ENCODE data around the gene DIO1. TPM values are rescaled to one million over a fixed set of nuclear protein-coding genes. Genes with fewer than 3 reads are reported as not detected.

Gene DIO1
- total RNA-seq, 1 donor from 2014 or later = not detected

DNA sequence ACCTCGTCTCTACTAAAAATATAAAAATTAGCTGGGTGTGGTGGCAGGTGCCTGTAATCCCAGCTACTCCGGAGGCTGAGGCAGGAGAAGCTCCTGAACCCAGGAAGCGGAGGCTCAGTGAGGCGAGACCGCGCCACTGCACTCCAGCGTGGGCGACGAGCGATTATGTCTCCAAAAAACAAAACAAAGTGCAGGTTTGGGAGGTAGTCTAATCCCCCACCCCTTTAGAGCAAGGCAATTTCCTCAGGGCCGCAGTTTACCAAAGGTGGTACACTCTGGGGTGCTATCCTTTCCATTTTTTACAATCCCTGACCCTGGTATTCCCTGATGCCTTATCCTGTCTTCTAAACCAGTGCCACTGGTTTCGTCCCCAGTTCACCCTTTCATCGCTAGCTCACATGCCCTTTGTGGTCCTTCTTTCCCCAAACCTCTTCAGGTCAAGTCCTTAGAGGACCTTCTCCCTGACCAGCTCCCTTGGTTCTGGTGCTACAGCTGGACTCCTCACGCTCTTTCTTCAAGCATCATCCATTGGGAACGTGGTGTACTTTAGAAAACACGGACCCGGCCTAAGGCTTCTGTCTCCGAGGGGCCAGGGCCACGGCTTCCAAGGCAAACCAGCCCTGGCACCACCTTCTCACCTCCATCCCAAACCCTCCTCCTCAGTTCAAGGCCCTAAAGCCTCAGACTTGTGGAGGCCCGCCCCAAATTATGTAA is 50.6 kb downstream of the DIO1 start:
- Mint-ChIP-seq H3K9me3 (no peaks in the 10 kb centered on the region), H3K4me3 (peak overlapping the region; percentile 94), H3K36me3 (peaks cover 14% of the 10 kb centered on the region), H3K27ac (peak overlapping the region; percentile 72), H3K4me1 (peaks cover 52% of the 10 kb centered on the region), H3K27me3 (ENCODE audit: insufficient read depth, low read depth) (no peaks in the 10 kb centered on the region)
- no peak overlapping the region for H3K27ac ChIP-seq
- H3K9ac ChIP-seq = no peak overlapping the region
- H3F3A ChIP-seq (ENCODE audit: low read depth) = peaks cover 21% of the 10 kb centered on the region
- TF ChIP-seq, protein P1, sequence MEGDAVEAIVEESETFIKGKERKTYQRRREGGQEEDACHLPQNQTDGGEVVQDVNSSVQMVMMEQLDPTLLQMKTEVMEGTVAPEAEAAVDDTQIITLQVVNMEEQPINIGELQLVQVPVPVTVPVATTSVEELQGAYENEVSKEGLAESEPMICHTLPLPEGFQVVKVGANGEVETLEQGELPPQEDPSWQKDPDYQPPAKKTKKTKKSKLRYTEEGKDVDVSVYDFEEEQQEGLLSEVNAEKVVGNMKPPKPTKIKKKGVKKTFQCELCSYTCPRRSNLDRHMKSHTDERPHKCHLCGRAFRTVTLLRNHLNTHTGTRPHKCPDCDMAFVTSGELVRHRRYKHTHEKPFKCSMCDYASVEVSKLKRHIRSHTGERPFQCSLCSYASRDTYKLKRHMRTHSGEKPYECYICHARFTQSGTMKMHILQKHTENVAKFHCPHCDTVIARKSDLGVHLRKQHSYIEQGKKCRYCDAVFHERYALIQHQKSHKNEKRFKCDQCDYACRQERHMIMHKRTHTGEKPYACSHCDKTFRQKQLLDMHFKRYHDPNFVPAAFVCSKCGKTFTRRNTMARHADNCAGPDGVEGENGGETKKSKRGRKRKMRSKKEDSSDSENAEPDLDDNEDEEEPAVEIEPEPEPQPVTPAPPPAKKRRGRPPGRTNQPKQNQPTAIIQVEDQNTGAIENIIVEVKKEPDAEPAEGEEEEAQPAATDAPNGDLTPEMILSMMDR (IDR thresholded peaks at IDR 0.05) = no peak
- TF ChIP-seq EZH2phosphoT487 (IDR thresholded peaks at IDR 0.05) (no peak), EZH2 (IDR thresholded peaks at IDR 0.05) (no peak)
- no peaks in the 10 kb centered on the region for H3K27me3 ChIP-seq
- H3K4me2 ChIP-seq = peak overlapping the region; percentile 84
- H3K9me3 ChIP-seq (ENCODE audit: low read depth) = no peaks in the 10 kb centered on the region
- H3K4me1 ChIP-seq = peaks cover 28% of the 10 kb centered on the region
- H4K20me1 ChIP-seq (ENCODE audit: low read depth) = peaks cover 20% of the 10 kb centered on the region
- H3K79me2 ChIP-seq (ENCODE audit: low read depth) = peaks cover 71% of the 10 kb centered on the region
- no peak for DNase-seq (ENCODE audit: low spot score)
- H3K36me3 ChIP-seq = peaks cover 6% of the 10 kb centered on the region
- H3K4me3 ChIP-seq = peak overlapping the region; percentile 78
- H2AFZ ChIP-seq (replicated peaks) = peak overlapping the region; percentile 80

DNA sequence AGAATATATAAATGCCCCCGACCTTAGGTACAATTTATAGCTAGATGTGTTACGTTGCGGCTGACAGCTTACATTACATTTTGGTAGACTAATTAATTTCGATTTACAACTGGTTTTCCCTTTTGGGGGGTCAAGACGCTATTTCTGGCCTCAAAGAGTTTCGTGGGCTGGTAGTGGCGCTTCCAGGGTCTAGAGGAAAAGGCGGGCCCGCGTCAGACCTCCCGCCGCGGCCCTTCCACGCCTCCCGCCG is 51.1 kb downstream of the DIO1 start:
- H3K27me3 ChIP-seq = no peaks in the 10 kb centered on the region
- peak overlapping the region; percentile 84 for H3K4me2 ChIP-seq
- H3K4me3 Mint-ChIP-seq = peak overlapping the region; percentile 94
- peaks cover 1% of the 10 kb centered on the region for H3K36me3 ChIP-seq
- no peaks in the 10 kb centered on the region for H3K27me3 Mint-ChIP-seq (ENCODE audit: insufficient read depth, low read depth)
- peaks cover 13% of the 10 kb centered on the region for H3K36me3 Mint-ChIP-seq
- no peaks in the 10 kb centered on the region for H3K9me3 ChIP-seq (ENCODE audit: low read depth)
- no peaks in the 10 kb centered on the region for H3K9me3 Mint-ChIP-seq
- H3K4me1 Mint-ChIP-seq = peaks cover 56% of the 10 kb centered on the region
- H2AFZ ChIP-seq (replicated peaks) = peak overlapping the region; percentile 80
- TF ChIP-seq, protein P1 (IDR thresholded peaks at IDR 0.05) = no peak
- no peak for TF ChIP-seq EZH2phosphoT487 (IDR thresholded peaks at IDR 0.05)
- no peak for TF ChIP-seq EZH2 (IDR thresholded peaks at IDR 0.05)
- H3K27ac ChIP-seq = no peak overlapping the region
- no peak for DNase-seq (ENCODE audit: low spot score)
- H3K9ac ChIP-seq = peak overlapping the region; percentile 39
- peak overlapping the region; percentile 72 for H3K27ac Mint-ChIP-seq
- H3K4me3 ChIP-seq = peak overlapping the region; percentile 78
- peaks cover 21% of the 10 kb centered on the region for H3F3A ChIP-seq (ENCODE audit: low read depth)
- H3K79me2 ChIP-seq (ENCODE audit: low read depth) = peaks cover 76% of the 10 kb centered on the region
- peaks cover 30% of the 10 kb centered on the region for H3K4me1 ChIP-seq
- peaks cover 25% of the 10 kb centered on the region for H4K20me1 ChIP-seq (ENCODE audit: low read depth)

DNA sequence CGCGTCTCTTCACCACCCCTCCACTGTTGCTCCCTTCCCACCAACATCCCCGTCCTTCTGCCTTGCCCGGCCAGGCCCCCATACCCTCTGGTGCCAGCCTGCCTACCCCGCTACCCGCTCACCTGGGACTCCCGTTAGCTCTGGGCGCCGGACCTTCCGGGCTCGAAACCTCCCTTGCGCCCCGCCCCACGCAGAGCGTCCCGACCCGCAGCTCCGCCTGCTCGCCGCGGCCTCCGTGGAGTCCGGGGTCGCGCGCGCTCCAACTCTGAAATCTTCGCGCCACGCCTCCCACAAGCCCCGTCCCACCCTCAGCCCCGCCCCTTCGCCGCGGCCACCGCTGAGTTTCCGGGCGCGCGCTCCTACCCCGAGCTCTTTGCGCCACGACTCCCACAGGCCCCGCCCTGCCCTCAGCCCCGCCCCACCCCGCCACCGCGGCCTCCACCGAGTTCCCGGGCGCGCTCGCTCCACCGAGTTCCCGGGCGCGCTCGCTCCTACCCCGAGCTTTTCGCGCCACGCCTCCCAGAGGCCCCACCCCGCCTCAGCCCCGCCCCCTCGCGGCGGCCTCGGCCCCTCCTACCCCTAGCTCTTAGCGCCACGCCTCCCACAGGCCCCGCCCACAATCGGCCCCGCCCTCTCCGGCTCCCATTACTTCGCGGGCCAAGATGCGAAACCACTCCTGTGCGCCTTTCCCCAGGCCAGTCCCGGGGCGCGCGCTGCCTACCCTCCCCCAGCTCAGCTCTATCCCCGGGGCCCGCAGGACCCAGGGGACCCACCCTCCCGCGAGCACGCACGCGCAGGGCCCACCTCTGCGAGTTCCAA is 51.7 kb downstream of the DIO1 start, which contains the start of gene IFT25:
TSS of gene IFT25 (minus strand) at position 267 of the 819 bp plus-strand sequence. CDS start 5,617 bp downstream, outside the sequence.
- H3K9me3 ChIP-seq (ENCODE audit: low read depth) = no peaks in the 10 kb centered on the region
- H3K36me3 ChIP-seq = no peaks in the 10 kb centered on the region
- H3K79me2 ChIP-seq (ENCODE audit: low read depth) = peaks cover 82% of the 10 kb centered on the region
- peak within 1 kb of the TSS; percentile 72 for H3K27ac Mint-ChIP-seq
- peaks cover 21% of the 10 kb centered on the region for H3F3A ChIP-seq (ENCODE audit: low read depth)
- peak within 1 kb of the TSS; percentile 78 for H3K27ac ChIP-seq
- DNase-seq (ENCODE audit: low spot score) = peak; percentile 97
- peaks cover 30% of the 10 kb centered on the region for H3K4me1 ChIP-seq
- H3K4me3 Mint-ChIP-seq = peak within 1 kb of the TSS; percentile 94
- peak within 1 kb of the TSS; percentile 93 for H3K4me2 ChIP-seq
- H3K9ac ChIP-seq = peak within 1 kb of the TSS; percentile 60
- peaks cover 12% of the 10 kb centered on the region for H3K36me3 Mint-ChIP-seq
- peaks cover 57% of the 10 kb centered on the region for H3K4me1 Mint-ChIP-seq
- H2AFZ ChIP-seq (replicated peaks) = peak within 1 kb of the TSS; percentile 96
- no peaks in the 10 kb centered on the region for H3K9me3 Mint-ChIP-seq
- no peaks in the 10 kb centered on the region for H3K27me3 Mint-ChIP-seq (ENCODE audit: insufficient read depth, low read depth)
- TF ChIP-seq, protein P1 (IDR thresholded peaks at IDR 0.05) = no peak
- no peak for TF ChIP-seq EZH2phosphoT487 (IDR thresholded peaks at IDR 0.05)
- TF ChIP-seq EZH2 (IDR thresholded peaks at IDR 0.05) = no peak
- peaks cover 30% of the 10 kb centered on the region for H4K20me1 ChIP-seq (ENCODE audit: low read depth)
- no peaks in the 10 kb centered on the region for H3K27me3 ChIP-seq
- H3K4me3 ChIP-seq = peak within 1 kb of the TSS; percentile 78
